ENCODE results near the gene EYA4.

EYA4 gene

GRCh38 chr6:133571681-133572080, 330.5 kb downstream of the EYA4 start:
- DNase-seq (ENCODE audit: low read depth), result no peak
- H3K4me3 ChIP-seq (ENCODE audit: low read depth, low read length), result no peak overlapping the region
- TF ChIP-seq CTCF (IDR thresholded peaks at IDR 0.05; ENCODE audit: control insufficient read depth, extremely low read depth, insufficient read depth), result no peak

GRCh38 chr6:133577851-133578250, 336.7 kb downstream of the EYA4 start:
- no peak overlapping the region for H3K4me3 ChIP-seq (ENCODE audit: low read depth, low read length)
- TF ChIP-seq CTCF (IDR thresholded peaks at IDR 0.05; ENCODE audit: control insufficient read depth, extremely low read depth, insufficient read depth), result no peak

More at GRCh38 chr6:133577851-133578250, 336.7 kb downstream of the EYA4 start:
- no peak for DNase-seq (ENCODE audit: low read depth)

Measured in LNCaP clone FGC (cell line).